Bronchial epithelial cell (primary cell): ENCODE measurements around the gene JMJD6. TPM values are rescaled to one million over a fixed set of nuclear protein-coding genes. Genes with fewer than 3 reads are reported as not detected.
"Not testable (repeated sequence)": the region's sequence is repeated elsewhere in the genome, so short reads cannot be mapped to it uniquely, and the experiment has no call there.

Experiments used
- DNase-seq: peaks from one replicate; pipeline ENCODE4 v3.0.0-alpha.2; 2010; ENCODE audit warnings: low read depth
- FAIRE-seq: peaks from 2 replicates; lab custom pipeline; 2011; peaks lifted over from hg19 to GRCh38; lab: Jason Lieb, UNC
- H3K27me3 ChIP-seq: 2 replicates; pipeline ENCODE4 v1.5.1; 2011; ENCODE audit warnings: low read length; ENCODE audit not compliant: control insufficient read depth, insufficient read depth
- H3K36me3 ChIP-seq: 2 replicates; pipeline ENCODE4 v1.5.1; 2011; ENCODE audit warnings: low read length; ENCODE audit not compliant: control insufficient read depth, insufficient read depth
- H3K4me3 ChIP-seq: 2 replicates; pipeline ENCODE4 v1.5.1; 2011; ENCODE audit warnings: mild to moderate bottlenecking, low read depth, low read length, control low read depth
- CTCF ChIP-seq: IDR thresholded peaks from 2 replicates; pipeline ENCODE4 v1.5.1; 2011; ENCODE audit warnings: mild to moderate bottlenecking, moderate library complexity, low read length, control low read depth, inconsistent platforms; ENCODE audit not compliant: insufficient read depth, severe bottlenecking
- total RNA-seq: library from RNA; depleted of rRNA; stranded (reverse); fragments of >200 nt; gene quantifications from 2 replicates; pipeline ENCODE4 v1.2.1, GENCODE V29; 2014

The JMJD6 gene
- total RNA-seq, 1 donor from 2014 or later = 16.6 TPM

DNA sequence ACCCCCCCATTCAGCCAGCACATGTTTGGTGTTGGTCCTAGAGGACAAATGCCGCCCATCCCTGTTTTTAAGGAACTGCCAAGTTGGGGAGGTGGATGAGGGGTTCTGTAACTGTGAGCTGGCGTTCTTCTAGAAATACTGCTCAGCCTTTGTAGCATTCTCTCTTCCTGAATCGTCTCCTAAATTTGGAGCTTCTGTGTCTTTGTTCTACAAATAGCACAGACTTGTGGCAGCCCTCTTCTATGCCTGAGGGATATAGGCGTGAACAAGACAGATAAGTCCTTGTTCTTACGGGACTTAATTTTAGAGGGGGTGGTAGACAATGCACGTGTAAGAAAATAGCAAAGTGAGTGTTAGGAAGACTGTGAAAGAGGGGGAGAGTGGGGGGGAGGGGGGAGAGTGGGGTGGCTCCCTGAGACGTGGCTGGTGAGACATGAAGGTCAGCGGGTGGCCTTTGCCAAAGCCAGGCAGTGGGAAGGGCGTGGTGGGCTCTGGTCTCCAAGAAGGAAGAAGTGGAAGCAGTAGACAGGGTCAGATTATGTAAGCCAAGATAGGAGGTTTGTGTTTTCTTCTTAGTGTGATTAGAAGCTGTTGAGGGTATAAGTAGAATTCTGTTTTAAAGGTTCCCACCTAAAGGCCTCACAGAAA, 21.4 kb upstream of the JMJD6 start:
- H3K4me3 ChIP-seq = no peak overlapping the region
- no peaks in the 10 kb centered on the region for H3K27me3 ChIP-seq
- no peak for TF ChIP-seq CTCF
- peaks cover 6% of the 10 kb centered on the region for H3K36me3 ChIP-seq
- no peak for FAIRE-seq
- DNase-seq = no peak

DNA sequence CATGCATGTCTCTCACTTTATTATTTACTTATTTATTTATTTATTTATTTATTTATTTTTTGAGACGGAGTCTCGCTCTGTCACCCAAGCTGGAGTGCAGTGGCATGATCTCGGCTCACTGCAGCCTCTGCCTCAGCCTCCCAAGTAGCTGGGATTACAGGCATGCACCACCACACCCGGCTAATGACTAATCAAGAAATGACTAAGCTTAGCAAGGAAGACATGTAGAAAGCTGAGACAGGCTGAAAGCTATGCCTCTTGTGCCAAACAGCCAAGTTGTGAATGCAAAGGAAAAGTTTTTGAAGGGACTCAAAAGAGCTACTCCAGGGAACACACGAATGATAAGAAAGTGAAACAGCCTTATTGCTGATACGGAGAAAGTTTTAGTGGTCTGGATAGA, 19.4 kb upstream of the JMJD6 start:
- DNase-seq = peak; percentile 67
- not testable (repeated sequence) for H3K36me3 ChIP-seq, FAIRE-seq

DNA sequence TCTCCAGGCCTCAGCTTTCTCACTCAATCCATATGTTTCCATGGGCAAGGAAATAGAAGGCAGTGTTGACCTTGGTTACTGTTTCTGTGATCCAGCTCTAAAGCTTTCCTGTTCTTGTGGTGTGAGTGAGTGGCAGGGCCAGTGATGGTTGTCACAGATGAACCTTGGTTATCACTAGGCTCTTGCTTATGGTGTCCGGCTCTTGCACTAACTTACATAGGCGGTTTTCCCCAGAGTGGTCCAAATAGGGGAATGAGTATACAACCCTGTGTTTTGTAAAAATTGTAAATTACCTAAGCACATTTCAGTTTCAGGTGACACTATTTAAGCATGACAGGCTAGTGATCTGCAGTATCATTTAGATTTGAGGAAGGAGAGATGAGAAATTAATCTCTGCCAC, 18.3 kb upstream of the JMJD6 start:
- Histone ChIP-seq H3K36me3 (peaks cover 6% of the 10 kb centered on the region), H3K4me3 (no peak overlapping the region), H3K27me3 (no peaks in the 10 kb centered on the region)
- DNase-seq (no peak), FAIRE-seq (no peak)
- TF ChIP-seq CTCF = no peak

More for the DNA sequence above, 19.4 kb upstream of the JMJD6 start:
- H3K4me3 ChIP-seq, H3K27me3 ChIP-seq: not testable (repeated sequence)

DNA sequence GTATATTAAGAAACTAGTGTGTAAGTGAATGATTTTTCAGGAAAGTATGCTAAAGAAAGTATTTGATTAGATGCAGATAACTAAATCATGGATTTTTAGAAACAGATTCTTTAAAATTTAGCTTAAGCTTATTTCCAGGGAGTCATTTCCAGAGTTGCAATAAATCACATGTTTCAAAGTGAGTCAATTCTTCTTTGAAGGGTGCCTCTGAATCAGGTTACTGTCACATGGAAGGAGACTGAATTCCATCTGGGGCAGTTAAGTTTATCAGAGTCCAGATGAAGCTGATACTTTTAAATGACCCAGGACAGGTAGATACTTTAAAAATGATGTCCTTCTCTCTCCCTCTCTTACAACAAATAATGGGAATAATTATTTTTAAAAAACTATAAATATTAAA, 16.6 kb upstream of the JMJD6 start:
- FAIRE-seq = no peak

DNA sequence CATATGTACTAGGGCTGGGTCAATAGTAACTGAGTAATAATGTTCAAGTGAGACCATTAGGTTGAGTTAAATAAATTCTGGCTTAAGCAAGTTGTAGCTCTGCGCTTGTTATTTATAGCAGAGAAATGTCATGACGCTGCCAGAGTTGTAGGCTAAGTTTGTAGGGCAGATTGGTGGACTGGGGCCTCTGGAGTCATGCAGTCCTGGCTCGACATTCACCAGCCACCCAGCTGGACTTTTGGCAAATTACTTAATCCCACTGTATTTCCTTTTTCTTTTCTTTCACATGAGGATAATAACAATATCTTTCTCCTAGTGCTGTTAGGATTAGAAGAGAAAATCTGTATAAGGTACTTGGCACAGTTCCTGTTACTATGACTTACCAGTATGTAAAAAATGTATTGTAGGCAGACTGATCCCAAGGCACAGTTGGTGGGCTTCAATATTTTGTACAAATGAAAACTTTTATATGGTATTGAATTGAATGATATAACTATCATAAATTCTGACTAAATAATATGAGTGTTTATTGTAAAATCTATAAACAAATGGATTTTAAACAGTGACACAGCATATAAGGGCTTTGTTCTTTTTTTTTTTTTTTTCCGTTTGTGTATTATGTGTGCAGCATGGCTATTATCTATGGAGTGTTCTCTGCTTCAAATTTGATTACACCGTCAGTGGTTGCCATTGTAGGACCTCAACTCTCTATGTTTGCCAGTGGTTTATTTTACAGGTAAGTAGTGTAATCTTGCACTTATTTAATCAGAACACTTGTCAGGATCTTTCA, 14.1 kb upstream of the JMJD6 start:
- H3K4me3 ChIP-seq = no peak overlapping the region
- no peaks in the 10 kb centered on the region for H3K27me3 ChIP-seq
- DNase-seq = no peak
- FAIRE-seq = no peak
- TF ChIP-seq CTCF = no peak
- H3K36me3 ChIP-seq = peaks cover 8% of the 10 kb centered on the region

More for the DNA sequence above, 16.6 kb upstream of the JMJD6 start:
- no peak for DNase-seq
- Histone ChIP-seq H3K27me3 (no peaks in the 10 kb centered on the region), H3K4me3 (no peak overlapping the region), H3K36me3 (peaks cover 6% of the 10 kb centered on the region)
- no peak for TF ChIP-seq CTCF

GRCh38 chr17:76739568-76740115, 13.2 kb upstream of the JMJD6 start:
- DNase-seq, H3K4me3 ChIP-seq, H3K27me3 ChIP-seq, FAIRE-seq, H3K36me3 ChIP-seq: not testable (repeated sequence)
